Fibroblast of skin of right biceps (primary cell): ENCODE measurements around the gene LPCAT3.

Source experiments
- DNase-seq: peaks from one replicate; pipeline ENCODE4 v3.0.0-alpha.2; 2013

The LPCAT3 gene

GRCh38 chr12:6996040-6996441 is 22.2 kb downstream of the LPCAT3 start:
- peak; percentile 14 for DNase-seq

- DNase-seq = no peak
These were observed 30.2 kb downstream of the LPCAT3 start for GRCh38 chr12:6987956-6988553.

DNA sequence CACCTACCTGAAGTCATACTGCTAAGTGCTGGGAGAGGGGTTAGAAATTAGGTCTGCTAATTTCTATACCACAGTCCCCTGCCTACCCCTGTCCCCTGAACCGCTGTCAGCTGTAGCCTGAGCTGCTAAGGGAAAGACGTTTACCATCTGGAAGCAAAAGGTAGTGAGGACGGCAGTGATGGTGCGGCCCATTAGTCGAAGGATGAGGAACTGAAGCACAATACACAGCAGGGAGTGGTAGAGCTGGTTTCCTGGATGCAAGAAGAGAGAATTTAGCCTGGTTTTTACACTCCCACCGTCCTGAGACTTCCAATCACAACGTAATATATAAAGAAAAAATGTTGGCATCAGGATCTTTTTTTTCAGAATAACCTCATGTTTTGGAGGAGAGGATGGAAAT is 35.7 kb downstream of the LPCAT3 start:
- no peak for DNase-seq

DNA sequence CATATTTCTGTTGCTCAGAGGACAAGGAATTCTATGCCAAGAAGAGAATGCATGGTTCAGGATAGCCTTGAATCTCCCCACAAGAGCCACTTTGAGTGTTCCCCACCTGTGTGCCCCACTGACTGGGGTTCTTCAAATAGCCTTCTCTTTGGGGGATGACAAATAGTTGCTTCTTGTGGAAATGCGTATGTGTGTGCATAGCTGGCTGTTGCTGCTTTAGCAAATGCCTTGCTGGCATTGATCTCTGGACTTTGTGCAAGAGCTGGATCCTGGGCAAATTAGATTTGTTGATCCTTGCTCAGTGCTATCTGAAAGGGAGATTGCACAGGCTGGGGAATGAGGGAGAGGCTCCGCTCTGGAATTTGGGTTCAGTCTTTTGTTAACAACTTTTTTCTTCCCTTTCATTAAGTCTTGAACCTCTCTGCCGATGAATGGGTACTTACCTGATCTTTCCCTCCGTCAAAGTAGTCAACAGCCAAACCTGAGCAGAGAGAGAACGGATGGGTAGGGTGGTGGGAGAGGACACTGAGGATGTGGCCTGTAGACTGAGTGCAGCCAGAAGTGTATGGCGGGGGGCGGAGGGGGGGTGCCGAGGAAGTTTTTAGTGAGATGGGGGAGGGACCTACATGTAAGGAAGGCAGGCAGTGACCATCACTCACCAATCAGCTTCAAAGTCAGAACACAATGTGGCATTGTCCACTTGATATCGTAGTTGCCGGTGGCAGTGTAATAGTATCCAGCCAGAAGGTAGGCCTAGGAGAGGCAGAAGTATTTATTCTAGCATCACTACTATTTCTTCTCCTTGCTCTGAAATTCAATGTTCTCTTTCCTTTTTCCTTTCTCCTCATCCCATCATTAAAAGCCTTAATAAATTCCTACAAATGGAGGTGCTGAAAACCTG is 36.9 kb downstream of the LPCAT3 start:
- no peak for DNase-seq

GRCh38 chr12:6980740-6981139 is 37.5 kb downstream of the LPCAT3 start:
- DNase-seq = no peak

- DNase-seq = no peak
These were observed 38.2 kb downstream of the LPCAT3 start for GRCh38 chr12:6980075-6980474.

DNA sequence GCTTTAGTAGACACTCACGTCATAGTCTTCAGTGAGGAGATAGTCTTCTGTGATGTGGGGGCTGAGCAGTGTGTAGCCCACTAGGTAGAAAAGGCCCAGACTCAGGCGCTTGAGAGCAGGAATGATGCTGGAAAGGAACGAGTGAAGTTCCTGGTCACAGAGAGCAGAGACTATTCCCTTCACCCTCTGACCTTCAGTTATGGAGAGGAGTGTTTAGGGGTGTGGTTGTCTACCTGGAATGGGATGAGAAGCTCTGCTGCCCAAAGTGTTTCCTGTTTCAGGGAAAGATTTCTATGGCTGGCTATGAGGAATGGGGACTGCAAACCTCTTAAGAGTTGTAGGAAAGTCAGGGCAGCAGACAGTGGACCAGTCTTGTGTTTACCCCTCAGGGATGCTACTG is 38.8 kb downstream of the LPCAT3 start:
- no peak for DNase-seq

GRCh38 chr12:6979021-6979420 is 39.3 kb downstream of the LPCAT3 start:
- DNase-seq = no peak

GRCh38 chr12:6978611-6979011 is 39.7 kb downstream of the LPCAT3 start:
- no peak for DNase-seq

DNA sequence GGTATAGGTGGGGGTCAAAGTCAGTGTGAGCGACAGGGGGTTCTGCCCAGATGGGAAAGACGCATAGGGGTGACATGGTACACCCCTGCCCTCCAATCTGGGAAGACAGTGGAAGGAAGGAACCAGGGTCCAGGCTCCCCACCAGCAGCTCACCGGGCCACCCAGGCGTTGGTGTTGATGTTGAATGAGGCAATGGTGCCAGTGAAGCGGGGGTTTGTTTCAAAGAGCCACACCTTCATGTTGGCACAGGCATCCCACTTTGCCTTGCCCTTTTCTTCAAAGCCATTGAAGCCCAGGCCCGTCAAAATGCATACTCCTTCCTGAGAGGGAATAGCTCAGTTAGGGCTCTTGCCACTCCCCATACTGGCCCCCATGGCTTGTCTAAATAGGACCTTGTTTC is 40.1 kb downstream of the LPCAT3 start:
- no peak for DNase-seq

GRCh38 chr12:6977653-6978052 is 40.6 kb downstream of the LPCAT3 start:
- no peak for DNase-seq

GRCh38 chr12:6975297-6976032 is 42.8 kb downstream of the LPCAT3 start:
- DNase-seq = no peak

- no peak for DNase-seq
These were observed 44.1 kb downstream of the LPCAT3 start for GRCh38 chr12:6974180-6974579.

DNA sequence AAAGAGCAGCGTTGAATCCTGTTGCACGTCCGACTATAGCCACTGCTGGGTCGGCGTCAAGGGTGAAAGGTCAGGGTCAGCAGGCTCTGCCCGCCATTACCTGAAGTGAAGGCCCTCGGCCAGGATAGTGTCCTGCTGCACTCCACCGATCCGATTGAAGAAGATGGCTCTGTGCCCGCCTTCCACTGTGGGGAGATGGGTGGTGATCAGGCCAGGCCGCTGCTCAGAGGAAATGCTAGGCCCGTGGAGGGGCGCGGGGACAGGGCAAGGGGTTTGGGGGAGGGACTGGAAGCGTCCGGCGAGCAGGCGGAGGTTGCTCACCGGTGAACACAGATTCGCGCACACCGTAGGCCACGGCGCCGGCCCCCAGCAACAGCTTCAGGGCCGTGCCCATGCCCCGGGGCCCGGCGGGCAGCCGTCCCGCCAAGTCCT is 48.2 kb downstream of the LPCAT3 start:
- DNase-seq = no peak

GRCh38 chr12:6968426-6968825 is 49.9 kb downstream of the LPCAT3 start:
- no peak for DNase-seq

- no peak for DNase-seq
These were observed 50.6 kb downstream of the LPCAT3 start for GRCh38 chr12:6967651-6968100.

- no peak for DNase-seq
These were observed 51.9 kb downstream of the LPCAT3 start for GRCh38 chr12:6966351-6966750.

DNA sequence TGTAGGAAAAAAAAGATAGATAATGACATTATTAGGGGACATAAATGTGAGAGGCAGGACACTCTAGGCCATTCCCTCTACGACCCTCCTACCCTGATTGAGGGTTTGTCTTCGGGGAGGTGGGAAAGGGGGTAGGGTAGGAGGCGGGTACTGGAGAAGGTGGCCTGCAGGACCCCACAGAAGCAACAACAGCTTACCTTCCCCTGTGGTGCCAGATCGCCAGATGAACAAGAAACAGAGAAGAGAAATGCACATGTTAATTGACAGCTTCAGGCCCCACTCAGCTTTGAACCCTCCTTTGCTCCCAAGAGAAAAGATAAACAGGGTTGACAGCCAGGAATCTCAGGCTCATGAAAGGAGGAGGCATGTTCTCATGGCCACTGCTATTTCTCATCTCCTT is 52.6 kb downstream of the LPCAT3 start:
- no peak for DNase-seq

GRCh38 chr12:6965026-6965661 is 53.1 kb downstream of the LPCAT3 start:
- peak; percentile 78 for DNase-seq

DNA sequence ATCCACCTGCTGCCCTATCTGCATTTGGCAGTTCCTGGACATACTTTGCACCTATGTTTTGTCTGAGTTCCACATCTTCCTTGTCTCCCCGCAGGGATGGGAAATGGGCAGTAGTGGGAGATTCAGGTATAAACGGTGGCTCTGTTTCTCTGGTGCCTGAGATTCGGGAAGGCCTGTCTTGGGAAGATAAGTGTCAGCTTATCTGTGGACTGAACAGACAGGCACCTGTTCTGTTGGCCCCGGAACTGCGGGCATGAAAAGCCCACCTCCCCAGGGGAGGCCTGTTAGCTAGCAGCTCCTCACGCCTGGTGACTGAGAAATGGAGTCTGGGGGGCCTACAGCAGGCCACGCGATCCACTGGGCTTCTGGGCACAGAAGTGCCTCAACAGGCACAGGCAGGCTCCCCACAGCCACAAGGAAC is 53.7 kb downstream of the LPCAT3 start:
- no peak for DNase-seq

DNA sequence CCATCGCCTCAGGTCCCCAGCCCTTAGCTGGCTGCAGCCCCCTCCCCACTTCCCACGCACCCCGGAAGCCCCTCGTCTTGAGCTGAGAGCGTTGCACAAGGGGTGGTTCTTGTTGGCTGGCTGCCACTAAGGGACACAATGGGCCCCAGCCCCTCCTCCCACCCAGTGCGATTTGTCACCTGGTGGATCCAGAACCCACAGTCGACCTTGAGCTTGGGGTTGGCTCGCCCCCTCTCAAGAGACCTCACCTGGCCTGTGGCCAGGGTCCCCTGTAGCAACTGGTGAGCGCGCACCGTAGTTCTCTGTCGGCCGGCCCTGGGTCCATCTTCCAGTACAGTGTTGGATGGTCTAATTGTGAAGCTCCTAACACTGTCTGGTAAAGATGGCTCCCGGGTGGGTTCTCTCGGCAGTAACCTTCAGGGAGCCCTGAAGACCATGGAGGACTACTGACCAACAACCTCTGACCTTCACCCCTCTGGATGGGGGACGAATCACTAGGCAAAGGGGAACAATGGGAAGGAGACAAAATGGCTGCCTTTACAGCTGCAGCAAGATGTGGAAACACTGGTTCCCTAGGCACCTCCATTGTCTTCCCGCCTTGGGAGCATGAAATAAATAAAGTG is 54.4 kb downstream of the LPCAT3 start:
- DNase-seq = no peak

- DNase-seq = no peak
These were observed 55.1 kb downstream of the LPCAT3 start for GRCh38 chr12:6963016-6963731.
